HCEC 1CT (cell line): ENCODE results near the gene ABCB8.

ENCODE experiments used
- DNase-seq: peaks from one replicate; pipeline ENCODE4 v3.0.0-alpha.2; 2017

The ABCB8 gene

DNA sequence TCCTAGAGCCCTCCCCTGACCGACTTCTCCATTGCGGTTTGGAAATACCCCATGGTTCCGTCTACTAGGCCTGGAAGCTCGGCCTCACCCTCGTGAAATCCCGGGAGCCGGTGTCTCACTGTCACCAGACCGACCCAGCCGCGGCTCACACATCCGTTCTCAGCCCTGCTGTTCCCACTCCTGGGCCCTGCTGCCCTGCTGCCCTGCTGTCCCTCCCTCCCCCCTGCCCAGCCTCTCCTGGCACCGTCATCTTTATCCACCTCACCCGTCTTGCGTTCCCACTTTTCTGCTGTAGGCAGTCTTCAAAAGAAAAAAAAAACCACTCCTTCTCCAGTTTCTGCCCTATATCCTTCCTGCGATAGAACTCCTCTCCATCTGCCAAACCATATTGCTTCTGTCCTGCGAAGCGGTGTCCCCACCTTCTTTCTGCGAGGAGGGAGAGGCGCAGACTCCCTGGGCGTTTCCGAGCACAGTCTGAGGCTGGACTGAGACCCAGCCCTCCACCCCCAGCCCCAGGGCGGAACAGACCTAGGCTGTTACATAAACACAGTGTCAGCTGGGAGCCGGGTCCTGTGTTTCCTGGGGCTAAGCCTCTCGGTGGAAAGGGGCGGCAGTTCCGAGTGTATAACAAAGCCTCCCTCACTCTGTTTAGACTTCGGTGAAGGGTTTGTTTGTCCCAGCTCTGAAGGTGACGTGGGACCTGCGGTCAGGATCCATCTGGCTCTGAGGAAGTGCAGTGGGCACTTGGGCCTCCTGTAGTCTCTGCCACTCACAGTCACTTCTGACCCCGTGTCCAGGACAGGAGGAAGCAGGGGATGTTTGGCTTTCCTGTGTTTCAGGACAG lies 60.8 kb downstream of the ABCB8 start:
- DNase-seq, result peak; percentile 67

DNA sequence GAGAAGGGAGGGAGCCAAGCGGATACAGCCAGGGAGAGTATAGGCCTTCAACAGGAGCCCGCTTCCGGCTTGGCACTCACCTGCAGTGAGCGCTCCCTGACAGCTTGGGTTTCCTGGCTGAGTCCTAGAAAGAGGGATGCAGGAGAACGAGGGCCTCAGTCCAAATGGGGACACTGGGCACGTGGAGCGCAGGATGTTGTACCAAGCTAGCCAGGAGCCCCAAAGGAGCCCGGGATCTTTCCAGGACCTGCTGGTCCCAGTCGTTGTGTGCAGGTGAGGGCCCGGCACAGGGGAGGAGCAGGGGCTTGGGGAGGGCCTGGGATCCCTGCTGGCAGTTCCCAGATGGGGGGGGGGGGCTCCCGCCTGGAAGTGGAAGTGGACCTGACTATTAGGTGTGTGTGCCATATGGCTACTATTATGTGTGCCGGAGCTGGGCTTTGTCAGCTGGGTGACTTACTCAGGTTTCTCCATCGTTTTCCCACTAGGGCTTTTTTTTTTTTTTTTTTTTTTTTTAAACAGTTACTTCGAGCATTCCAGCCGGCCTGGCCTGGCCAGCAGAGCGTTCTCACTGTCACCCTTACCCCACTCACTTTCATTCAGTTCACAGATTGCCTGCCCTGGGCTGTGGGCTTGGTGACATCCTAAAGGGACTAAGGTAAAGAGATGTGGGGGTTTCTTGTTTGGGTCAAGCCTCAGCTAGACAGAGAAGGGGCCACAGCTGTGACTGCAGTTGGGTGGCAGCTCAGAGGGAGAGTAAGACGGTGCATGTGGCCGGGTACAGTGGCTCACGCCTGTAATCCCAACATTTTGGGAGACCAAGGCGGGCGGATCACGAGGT lies 61.9 kb downstream of the ABCB8 start:
- DNase-seq, result no peak

DNA sequence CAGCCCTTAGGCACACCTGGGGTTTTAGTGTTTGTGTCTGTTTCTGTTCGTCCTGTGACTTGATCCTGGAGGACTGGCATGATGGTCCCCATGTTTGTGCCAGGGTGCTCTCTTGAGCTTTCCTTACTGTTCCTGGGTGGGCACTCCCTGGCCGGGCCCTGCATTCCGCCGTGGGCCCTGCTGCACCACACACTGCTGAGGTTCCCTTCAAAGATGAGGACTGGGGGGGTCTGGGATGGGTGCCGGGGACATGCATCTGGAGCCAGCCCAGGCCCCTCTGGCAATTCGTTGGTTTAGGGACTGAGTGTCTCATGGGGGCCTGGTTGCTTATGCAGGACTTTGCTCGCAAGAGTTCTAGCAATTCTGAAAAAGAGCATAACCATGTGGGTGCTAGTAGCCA lies 62.8 kb downstream of the ABCB8 start:
- DNase-seq, result no peak

DNA sequence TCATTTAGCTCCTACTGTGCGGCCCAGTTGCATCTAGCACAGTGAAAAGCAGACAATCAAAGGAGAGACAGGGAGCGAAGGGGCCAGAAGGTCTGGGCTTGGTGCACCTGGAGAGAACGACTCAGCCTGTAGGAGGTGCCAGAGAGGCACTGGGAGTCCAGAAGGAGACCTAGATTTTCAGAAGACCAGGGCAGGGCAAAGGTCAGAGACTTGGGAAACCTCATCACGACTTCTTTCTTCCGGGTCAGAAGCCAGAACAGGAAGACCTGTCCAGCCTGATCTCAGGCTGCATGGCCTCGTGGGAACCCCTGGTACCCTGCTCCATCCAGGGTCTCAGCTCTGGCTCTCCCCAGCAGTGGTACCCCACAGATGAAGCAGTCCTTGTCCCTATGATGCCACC lies 63.2 kb downstream of the ABCB8 start:
- DNase-seq, result no peak

DNA sequence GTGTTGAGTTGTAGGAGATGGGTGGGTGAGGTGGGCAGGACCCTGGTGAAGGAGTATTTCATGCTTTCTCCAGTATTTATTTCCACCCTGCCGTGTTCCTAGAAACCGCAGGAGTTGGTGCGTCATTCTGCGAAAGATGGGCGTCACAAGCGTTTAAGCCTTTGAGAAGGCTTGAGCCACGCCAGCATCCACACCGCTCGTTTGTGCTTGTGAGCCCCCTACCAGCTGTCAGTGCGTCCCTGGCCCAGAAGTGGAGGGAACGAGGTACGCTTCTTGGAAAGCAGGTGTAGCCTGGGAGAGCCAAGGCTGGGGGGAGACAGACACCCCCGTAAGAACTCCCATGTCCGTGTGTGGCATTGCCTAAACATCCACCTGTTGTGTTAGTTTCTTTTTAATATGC lies 63.7 kb downstream of the ABCB8 start:
- DNase-seq, result no peak

DNA sequence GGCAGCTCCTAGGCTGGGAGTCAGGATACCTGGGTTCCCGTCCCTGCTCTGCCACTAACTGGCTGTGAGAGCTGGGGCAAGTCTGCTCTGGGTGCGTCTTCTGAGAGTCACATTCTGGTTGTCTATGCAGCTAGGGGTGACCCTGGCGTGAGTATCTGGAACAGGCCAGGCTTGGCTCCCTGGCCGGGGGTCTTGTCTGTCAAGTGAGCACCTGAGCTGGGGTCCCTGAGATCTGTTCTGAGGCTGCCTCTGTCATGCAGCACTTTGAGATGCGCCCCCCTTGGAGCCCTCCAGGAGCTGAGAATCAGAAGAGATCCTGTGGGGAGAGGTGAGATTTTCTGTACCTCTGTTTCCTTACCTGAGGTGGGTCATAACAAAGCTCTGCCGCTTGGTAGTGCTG lies 65.5 kb downstream of the ABCB8 start:
- no peak for DNase-seq

DNA sequence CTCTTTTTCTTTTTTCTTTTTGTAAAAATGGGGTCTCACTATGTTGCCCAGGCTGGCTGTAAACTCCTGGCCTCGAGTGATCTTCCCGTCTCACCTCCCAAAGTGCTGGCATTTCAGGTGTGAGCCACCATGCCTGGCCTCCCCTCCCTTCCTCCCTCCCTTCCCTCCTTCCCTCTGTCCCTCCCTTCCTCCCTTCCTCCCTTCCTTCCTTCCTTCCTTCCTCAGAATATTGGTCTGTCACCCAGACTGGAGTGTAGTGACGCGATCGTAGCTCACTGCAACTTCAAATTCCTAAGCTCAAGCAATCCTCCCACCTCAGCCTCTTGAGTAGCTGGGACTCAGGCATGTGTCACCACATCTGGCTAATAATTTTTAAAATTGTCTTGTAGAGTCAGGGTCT lies 66.4 kb downstream of the ABCB8 start:
- DNase-seq, result no peak

DNA sequence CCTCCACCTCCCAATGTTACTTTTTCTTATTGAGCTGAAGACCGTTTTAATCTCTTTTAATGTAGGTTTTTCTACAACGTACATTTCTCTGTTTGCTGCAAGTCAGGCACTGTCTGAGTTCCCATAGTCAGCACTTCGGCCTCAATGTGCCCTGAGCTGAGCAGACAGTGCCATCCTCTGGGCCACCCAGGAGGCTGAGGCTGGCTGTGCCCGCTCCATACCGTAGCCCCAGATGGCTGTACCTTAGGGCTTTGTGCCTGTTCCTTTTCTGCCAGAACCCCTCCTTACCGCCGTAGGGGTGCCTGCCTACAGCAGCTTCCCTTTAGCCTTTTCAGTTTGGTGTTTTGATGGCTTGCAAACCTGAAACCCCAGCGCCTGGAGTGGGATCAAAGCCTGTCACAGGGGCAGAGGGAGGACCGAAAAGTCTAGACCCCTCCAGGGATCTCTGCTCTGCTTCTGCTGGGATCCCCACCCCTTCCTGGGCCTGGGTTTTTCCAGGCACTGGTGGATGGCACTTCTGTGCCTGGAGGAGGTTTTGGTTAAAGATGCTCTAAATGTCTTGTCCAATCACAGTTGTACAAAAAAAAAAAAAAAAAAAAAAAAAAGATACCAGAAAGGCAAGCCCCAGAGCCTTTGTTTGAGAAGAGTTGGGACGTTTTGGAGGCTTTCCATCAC lies 67.0 kb downstream of the ABCB8 start:
- no peak for DNase-seq

DNA sequence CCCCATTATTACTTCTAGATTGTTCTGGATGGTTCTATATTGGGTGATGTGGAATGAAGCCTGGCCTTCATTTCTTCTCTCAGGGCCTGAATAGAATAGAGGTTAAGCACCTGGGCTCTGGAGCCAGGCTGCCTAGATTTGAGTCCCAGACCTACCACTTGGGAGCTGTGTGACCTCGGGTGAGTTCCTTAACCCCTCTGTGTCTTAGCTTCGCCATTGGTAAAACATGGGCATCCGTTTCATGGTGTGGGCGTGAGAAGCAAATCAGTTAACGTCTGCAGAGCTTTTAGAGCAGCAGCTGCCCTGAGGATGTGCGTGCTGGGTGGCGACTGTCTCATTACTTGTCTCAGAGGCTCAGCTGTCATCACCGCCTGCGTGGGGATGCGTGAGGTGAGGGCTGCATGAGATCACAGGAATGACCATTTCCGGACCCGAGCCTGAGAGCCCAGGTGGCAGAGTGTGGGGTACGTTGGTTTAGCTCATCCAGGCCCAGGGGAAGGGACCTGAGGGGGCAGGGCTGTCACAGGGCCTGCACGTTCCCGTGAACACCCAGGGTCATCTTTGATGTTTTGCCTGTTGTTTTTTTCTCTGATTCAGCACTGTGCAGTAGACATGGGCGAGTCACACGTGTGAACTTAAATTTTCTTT lies 67.7 kb downstream of the ABCB8 start:
- DNase-seq, result no peak
